ENCODE data around the gene TBC1D4. TPM values are rescaled to one million over a fixed set of nuclear protein-coding genes. Genes with fewer than 3 reads are reported as not detected.

The TBC1D4 gene
- total RNA-seq, 4 donors from 2014 or later, result 31.0 to 91.3 (median 46.1) TPM

GRCh38 chr13:75458696-75459422 lies 23.1 kb downstream of the TBC1D4 start:
- intact Hi-C loops (cut with DNase I; ENCODE audit: low total_unique reads) (no loop called here), in situ Hi-C loops (cut with MboI; ENCODE audit: low pct_ligation_motif_present in 1 of 4, low pct_unique_long_range_greater_than_20kb in 1 of 4, low sequenced_read_pairs in 3 of 4) (no loop called here)
- 50 to 63% methylated on average over 4 to 6 of the region's 6 CpGs for WGBS, 2 donors (ENCODE audit: low coverage in 1 of 2)
- Histone ChIP-seq H3K27ac (peak overlapping the region; percentile 64 to 84 (median 72)), H3K9me3 (no peaks in the 10 kb centered on the region), H3K4me3 (no peak overlapping the region), H3K27me3 (no peaks in the 10 kb centered on the region), H3K36me3 (no peaks in the 10 kb centered on the region), H3K4me1 (peaks cover 4 to 37% (median 12%) of the 10 kb centered on the region in 4 donors)
- TF ChIP-seq EP300 (IDR thresholded peaks at IDR 0.05; ENCODE audit: low read depth), result no peak
- peak; percentile 45 for TF ChIP-seq POLR2A (IDR thresholded peaks at IDR 0.05)
- TF ChIP-seq POLR2AphosphoS5 (IDR thresholded peaks at IDR 0.05), result peak in 2 of 3 donors; percentile 53 to 60
- peak; percentile 71 for DNase-seq

- DNase-seq, result no peak
- in situ Hi-C loops (cut with MboI; ENCODE audit: low pct_ligation_motif_present in 1 of 4, low pct_unique_long_range_greater_than_20kb in 1 of 4, low sequenced_read_pairs in 3 of 4), result no loop called here
Measured at GRCh38 chr13:75455962-75456361, 26.0 kb downstream of the TBC1D4 start.

GRCh38 chr13:75454497-75454896 lies 27.5 kb downstream of the TBC1D4 start:
- Histone ChIP-seq H3K4me1 (peaks cover 1 to 36% (median 7%) of the 10 kb centered on the region in 4 donors), H3K27me3 (no peaks in the 10 kb centered on the region), H3K36me3 (no peaks in the 10 kb centered on the region), H3K4me3 (no peak overlapping the region), H3K9me3 (no peaks in the 10 kb centered on the region), H3K27ac (no peak overlapping the region)
- in situ Hi-C loops (cut with MboI; ENCODE audit: low pct_ligation_motif_present in 1 of 4, low pct_unique_long_range_greater_than_20kb in 1 of 4, low sequenced_read_pairs in 3 of 4) (no loop called here), intact Hi-C loops (cut with DNase I; ENCODE audit: low total_unique reads) (no loop called here)
- TF ChIP-seq CTCF (IDR thresholded peaks at IDR 0.05) (no peak), POLR2A (IDR thresholded peaks at IDR 0.05) (no peak), EP300 (IDR thresholded peaks at IDR 0.05; ENCODE audit: low read depth) (no peak), POLR2AphosphoS5 (IDR thresholded peaks at IDR 0.05) (no peak)
- DNase-seq, result no peak
- WGBS, 2 donors (ENCODE audit: low coverage in 1 of 2), result 66 to 89% methylated on average over 1 of the region's 1 CpG

More at GRCh38 chr13:75455962-75456361, 26.0 kb downstream of the TBC1D4 start:
- no peak overlapping the region for H3K4me3 ChIP-seq
- H3K27me3 ChIP-seq, result no peaks in the 10 kb centered on the region
- no peaks in the 10 kb centered on the region for H3K36me3 ChIP-seq
- no peaks in the 10 kb centered on the region for H3K9me3 ChIP-seq
- H3K4me1 ChIP-seq, result peaks cover 4 to 47% (median 12%) of the 10 kb centered on the region in 4 donors
- TF ChIP-seq POLR2AphosphoS5 (IDR thresholded peaks at IDR 0.05) (no peak), POLR2A (IDR thresholded peaks at IDR 0.05) (no peak), CTCF (IDR thresholded peaks at IDR 0.05) (no peak), EP300 (IDR thresholded peaks at IDR 0.05; ENCODE audit: low read depth) (no peak)
- no peak overlapping the region for H3K27ac ChIP-seq
- intact Hi-C loops (cut with DNase I; ENCODE audit: low total_unique reads), result no loop called here

- TF ChIP-seq POLR2AphosphoS5 (IDR thresholded peaks at IDR 0.05) (no peak), EP300 (IDR thresholded peaks at IDR 0.05; ENCODE audit: low read depth) (no peak), CTCF (IDR thresholded peaks at IDR 0.05) (no peak), POLR2A (IDR thresholded peaks at IDR 0.05) (no peak)
- 38 to 55% methylated on average over 8 of the region's 8 CpGs for WGBS, 2 donors (ENCODE audit: low coverage in 1 of 2)
- no peaks in the 10 kb centered on the region for H3K27me3 ChIP-seq
- H3K4me3 ChIP-seq, result no peak overlapping the region
- H3K4me1 ChIP-seq, result peaks cover 0 to 29% (median 3%) of the 10 kb centered on the region in 4 donors
- in situ Hi-C loops (cut with MboI; ENCODE audit: low pct_ligation_motif_present in 1 of 4, low pct_unique_long_range_greater_than_20kb in 1 of 4, low sequenced_read_pairs in 3 of 4), result no loop called here
- no peak for DNase-seq
- no peaks in the 10 kb centered on the region for H3K36me3 ChIP-seq
- intact Hi-C loops (cut with DNase I; ENCODE audit: low total_unique reads), result no loop called here
- H3K9me3 ChIP-seq, result no peaks in the 10 kb centered on the region
- peak overlapping the region in 2 of 4 donors; percentile 11 to 18 for H3K27ac ChIP-seq
Measured at GRCh38 chr13:75452564-75452963, 29.4 kb downstream of the TBC1D4 start.
